GM18909 (cell line): ENCODE data around the gene APOBEC3H.
"Not testable (repeated sequence)": the region's sequence is repeated elsewhere in the genome, so short reads cannot be mapped to it uniquely, and the experiment has no call there.

Experiments
- ATAC-seq: cut with Tn5 transposase; IDR thresholded peaks from one replicate; pipeline ENCODE4 v1.9.1; 2021; ENCODE audit warnings: mild to moderate bottlenecking; ENCODE audit not compliant: unreplicated experiment, poor library complexity

APOBEC3H gene

GRCh38 chr22:39097098-39098020, at the start of gene APOBEC3H:
APOBEC3H (plus strand) TSS chr22:39097244; CDS start chr22:39100279, 3,035 bp downstream.
- ATAC-seq: no peak

GRCh38 chr22:39049486-39049885, 47.6 kb upstream of the APOBEC3H start:
- ATAC-seq: not testable (repeated sequence)

GRCh38 chr22:39051844-39052495, 45.1 kb upstream of the APOBEC3H start:
- ATAC-seq: not testable (repeated sequence)

- ATAC-seq: no peak
Observed at GRCh38 chr22:39055658-39056057, 41.4 kb upstream of the APOBEC3H start.

GRCh38 chr22:39061290-39061689, 35.8 kb upstream of the APOBEC3H start:
- ATAC-seq: not testable (repeated sequence)

- not testable (repeated sequence) for ATAC-seq
Observed at GRCh38 chr22:39061951-39062350, 35.1 kb upstream of the APOBEC3H start.

- peak; percentile 66 for ATAC-seq
Observed at GRCh38 chr22:39063904-39064303, 33.1 kb upstream of the APOBEC3H start.

GRCh38 chr22:39066442-39067276, 30.4 kb upstream of the APOBEC3H start:
- not testable (repeated sequence) for ATAC-seq

- ATAC-seq: no peak
Observed at GRCh38 chr22:39068033-39068785, 28.8 kb upstream of the APOBEC3H start.

GRCh38 chr22:39070186-39070585, 26.9 kb upstream of the APOBEC3H start:
- ATAC-seq: no peak

- peak; percentile 40 for ATAC-seq
Observed at GRCh38 chr22:39072581-39072981, 24.5 kb upstream of the APOBEC3H start.

GRCh38 chr22:39073981-39074380, 23.1 kb upstream of the APOBEC3H start:
- ATAC-seq: no peak

- not testable (repeated sequence) for ATAC-seq
Observed at GRCh38 chr22:39076155-39077025, 20.7 kb upstream of the APOBEC3H start.

GRCh38 chr22:39077026-39077840, 19.8 kb upstream of the APOBEC3H start, which contains the start of gene APOBEC3G:
APOBEC3G (plus strand) TSS chr22:39077275; CDS start chr22:39077362, 87 bp downstream.
- peak; percentile 59 for ATAC-seq

- ATAC-seq: not testable (repeated sequence)
Observed at GRCh38 chr22:39077912-39078311, 19.1 kb upstream of the APOBEC3H start.

GRCh38 chr22:39078329-39078728, 18.7 kb upstream of the APOBEC3H start:
- ATAC-seq: no peak

GRCh38 chr22:39079054-39079637, 17.9 kb upstream of the APOBEC3H start:
- ATAC-seq: not testable (repeated sequence)
